IMR-90 (cell line): ENCODE measurements around the gene WEE2. TPM values are rescaled to one million over a fixed set of nuclear protein-coding genes. Genes with fewer than 3 reads are reported as not detected.

Source experiments
- ATAC-seq: fragments of 200-7000 bp; cut with Tn5 transposase; 2 replicates; pipeline ENCODE4 v1.9.1; 2020; ENCODE audit warnings: low read depth, mild to moderate bottlenecking, moderate library complexity
- BruUV-seq: library from RNA; stranded (reverse); fragments of 400-500 nt; replicated peaks from 2 replicates; lab custom pipeline; 2021; lab: Mats Ljungman, UMichigan
- CTCF ChIA-PET: fragments of 300-600 bp; formaldehyde crosslinking; extraction: SDS; loops from one replicate; lab custom pipeline; 2021; ENCODE audit warnings: antibody characterized with exemption; lab: Yijun Ruan, JAX
- POLR2A ChIA-PET: fragments of 300-600 bp; sonication (Branson Sonifier 250); formaldehyde crosslinking; loops from one replicate; lab custom pipeline; 2022; ENCODE audit warnings: antibody characterized with exemption; ENCODE audit not compliant: unreplicated experiment; lab: Charles Lee
- DNase-seq: peaks from one replicate; pipeline ENCODE4 v3.0.0; 2013
- H2AFZ ChIP-seq: replicated peaks from 2 replicates; pipeline ENCODE3; 2013; ENCODE audit warnings: low read length, mild to moderate bottlenecking; ENCODE audit not compliant: poor library complexity
- H2AK5ac ChIP-seq: 2 replicates; pipeline ENCODE4 v1.6.1; 2013; ENCODE audit warnings: low read depth, low read length, inconsistent platforms
- H2AK9ac ChIP-seq: replicated peaks from 2 replicates; pipeline ENCODE3; 2013; ENCODE audit warnings: mild to moderate bottlenecking, low read depth, low read length, moderate library complexity; ENCODE audit not compliant: poor library complexity
- H2BK120ac ChIP-seq: 2 replicates; pipeline ENCODE4 v1.6.1; 2013; ENCODE audit warnings: low read depth, low read length, inconsistent platforms
- H2BK15ac ChIP-seq: 3 replicates; pipeline ENCODE4 v1.6.1; 2013; ENCODE audit warnings: low read depth, low read length, inconsistent platforms
- H2BK20ac ChIP-seq: 2 replicates; pipeline ENCODE4 v1.6.1; 2013; ENCODE audit warnings: low read depth, mild to moderate bottlenecking, inconsistent platforms, low read length, moderate library complexity
- H2BK5ac ChIP-seq: 2 replicates; pipeline ENCODE4 v1.6.1; 2013; ENCODE audit warnings: mild to moderate bottlenecking, low read depth, low read length, inconsistent platforms; ENCODE audit not compliant: poor library complexity, severe bottlenecking
- H3K14ac ChIP-seq: replicated peaks from 2 replicates; pipeline ENCODE4 v1.6.1; 2013; ENCODE audit warnings: low read depth, low read length, inconsistent platforms
- H3K18ac ChIP-seq: 2 replicates; pipeline ENCODE4 v1.6.1; 2013; ENCODE audit warnings: low read depth, low read length, control low read depth
- H3K23ac ChIP-seq: 2 replicates; pipeline ENCODE4 v1.6.1; 2013; ENCODE audit warnings: low read depth, low read length, inconsistent platforms
- H3K27ac ChIP-seq: 2 replicates; pipeline ENCODE4 v1.5.1; 2013; ENCODE audit warnings: mild to moderate bottlenecking, control low read depth, low read length; ENCODE audit not compliant: insufficient read depth
- H3K27me3 ChIP-seq: 2 replicates; pipeline ENCODE4 v1.6.1; 2013; ENCODE audit warnings: low read length; ENCODE audit not compliant: control insufficient read depth, insufficient read depth
- H3K36me3 ChIP-seq: 2 replicates; pipeline ENCODE4 v1.6.1; 2013; ENCODE audit warnings: low read length, mixed read lengths; ENCODE audit not compliant: control insufficient read depth, insufficient read depth
- H3K4ac ChIP-seq: 2 replicates; pipeline ENCODE4 v1.6.1; 2013; ENCODE audit warnings: low read depth, low read length, inconsistent platforms
- H3K4me1 ChIP-seq: 2 replicates; pipeline ENCODE4 v1.6.1; 2013; ENCODE audit warnings: low read length, mixed read lengths; ENCODE audit not compliant: control insufficient read depth, insufficient read depth
- H3K4me2 ChIP-seq: 2 replicates; pipeline ENCODE4 v1.6.1; 2013; ENCODE audit warnings: low read depth, mild to moderate bottlenecking, control low read depth, low read length, moderate library complexity
- H3K4me3 ChIP-seq: 2 replicates; pipeline ENCODE4 v1.5.1; 2013; ENCODE audit warnings: low read depth, mild to moderate bottlenecking, control low read depth, low read length, moderate library complexity; ENCODE audit not compliant: insufficient read depth
- H3K56ac ChIP-seq: 2 replicates; pipeline ENCODE4 v1.6.1; 2013; ENCODE audit warnings: low read length, inconsistent platforms; ENCODE audit not compliant: insufficient read depth; ENCODE audit errors: extremely low read depth
- H3K79me1 ChIP-seq, 2 experiments: 2 replicates each; pipeline ENCODE4 v1.6.1; 2013; ENCODE audit warnings: low read length in 2 of 2, inconsistent platforms in 1 of 2, low read depth in 1 of 2
- H3K9ac ChIP-seq: 2 replicates; pipeline ENCODE4 v1.6.1; 2013; ENCODE audit warnings: low read depth, low read length, control low read depth
- H3K9me1 ChIP-seq: 2 replicates; pipeline ENCODE4 v1.6.1; 2013; ENCODE audit warnings: low read length, inconsistent platforms; ENCODE audit not compliant: insufficient read depth
- H3K9me3 ChIP-seq: 2 replicates; pipeline ENCODE4 v1.6.1; 2013; ENCODE audit warnings: low read length; ENCODE audit not compliant: control insufficient read depth, insufficient read depth
- H4K20me1 ChIP-seq: 2 replicates; pipeline ENCODE4 v1.6.1; 2013; ENCODE audit warnings: low read length, inconsistent platforms; ENCODE audit not compliant: insufficient read depth
- H4K5ac ChIP-seq: 2 replicates; pipeline ENCODE4 v1.6.1; 2013; ENCODE audit warnings: mild to moderate bottlenecking, low read depth, low read length, control low read depth
- H4K8ac ChIP-seq, 2 experiments: 2 replicates each; pipeline ENCODE4 v1.6.1; 2013; ENCODE audit warnings: low read depth in 2 of 2, low read length in 2 of 2, control low read depth in 1 of 2, inconsistent platforms in 1 of 2
- H4K91ac ChIP-seq: 2 replicates; pipeline ENCODE4 v1.6.1; 2013; ENCODE audit warnings: low read depth, low read length, inconsistent platforms; ENCODE audit not compliant: insufficient read depth
- BHLHE40 ChIP-seq: fragments of 150-350 bp; IDR thresholded peaks from 2 replicates; pipeline ENCODE4 v1.6.1; 2016; ENCODE audit warnings: mild to moderate bottlenecking, low read depth, low read length
- CEBPB ChIP-seq: IDR thresholded peaks from 2 replicates; pipeline ENCODE4 v1.6.1; 2012; ENCODE audit warnings: low read depth, low read length, improper control_type of control experiment
- CHD1 ChIP-seq: IDR thresholded peaks from 2 replicates; pipeline ENCODE4 v1.6.1; 2012; ENCODE audit warnings: low read depth, low read length, improper control_type of control experiment
- FOS ChIP-seq: fragments of 150-350 bp; IDR thresholded peaks from 2 replicates; pipeline ENCODE4 v1.6.1; 2016; ENCODE audit warnings: low read depth, low read length
- MAFK ChIP-seq: IDR thresholded peaks from 2 replicates; pipeline ENCODE4 v1.6.1; 2012; ENCODE audit warnings: low read depth, low read length, improper control_type of control experiment
- MAZ ChIP-seq: IDR thresholded peaks from 2 replicates; pipeline ENCODE4 v1.6.1; 2012; ENCODE audit warnings: low read depth, mild to moderate bottlenecking, low read length, improper control_type of control experiment, moderate library complexity, borderline replicate concordance
- MXI1 ChIP-seq: IDR thresholded peaks from 2 replicates; pipeline ENCODE4 v1.6.1; 2012; ENCODE audit warnings: low read depth, mild to moderate bottlenecking, low read length, moderate library complexity, borderline replicate concordance
- NFE2L2 ChIP-seq: fragments of 150-350 bp; IDR thresholded peaks from 2 replicates; pipeline ENCODE4 v1.6.1; 2016; ENCODE audit warnings: low read depth, mild to moderate bottlenecking, low read length
- POLR2A ChIP-seq: IDR thresholded peaks from 2 replicates; pipeline ENCODE4 v1.6.1; 2012; ENCODE audit warnings: mild to moderate bottlenecking, low read depth, low read length
- RAD21 ChIP-seq: IDR thresholded peaks from 2 replicates; pipeline ENCODE4 v1.6.1; 2012; ENCODE audit warnings: low read length, improper control_type of control experiment
- RCOR1 ChIP-seq: IDR thresholded peaks from 2 replicates; pipeline ENCODE4 v1.6.1; 2012; ENCODE audit warnings: mild to moderate bottlenecking, low read length, improper control_type of control experiment; ENCODE audit not compliant: insufficient replicate concordance
- RFX5 ChIP-seq: IDR thresholded peaks from 2 replicates; pipeline ENCODE4 v1.8.0; 2012; ENCODE audit warnings: low read depth, mild to moderate bottlenecking, low read length, moderate library complexity
- SMC3 ChIP-seq: fragments of 150-350 bp; IDR thresholded peaks from 2 replicates; pipeline ENCODE4 v1.6.1; 2016; ENCODE audit warnings: low read depth, mild to moderate bottlenecking, antibody characterized with exemption, low read length, moderate library complexity
- WGBS, 2 experiments: methylation state at CpG; one replicate each; pipeline versions ENCODE4 v1.1.5 to v1.1.7; 2013; ENCODE audit warnings: missing lambda C conversion rate in 2 of 2; ENCODE audit not compliant: insufficient read length in 1 of 2; ENCODE audit errors: extremely low coverage in 2 of 2; 5-methylcytosine and 5-hydroxymethylcytosine counted together
- dilution Hi-C: fragments of 300-500 bp; cut with HindIII; formaldehyde crosslinking; loops from one replicate; pipeline ENCODE4 v1.14.3; 2018; ENCODE audit warnings: low sequenced_read_pairs; ENCODE audit not compliant: unreplicated experiment
- in situ Hi-C: fragments of 300-500 bp; cut with MboI; formaldehyde crosslinking; loops from 3 replicates; pipeline ENCODE4 v1.14.3; 2019; ENCODE audit warnings: low sequenced_read_pairs, inconsistent platforms, mixed read lengths
- intact Hi-C: fragments of 100-400 bp; cut with micrococcal nuclease; formaldehyde crosslinking; loops from 2 replicates; pipeline ENCODE4 v1.10.0; 2022
- polyA plus RNA-seq, 3 experiments: library from polyadenylated mRNA; depleted of rRNA; stranded (reverse); fragments of >200 nt; gene quantifications; 2 replicates each; pipeline ENCODE4 v1.2.3, GENCODE V29; 2012; ENCODE audit warnings: low replicate concordance in 1 of 3
- total RNA-seq: library from RNA; depleted of rRNA; stranded (reverse); fragments of >200 nt; gene quantifications from 2 replicates; pipeline ENCODE4 v1.2.3, GENCODE V29; 2012
- TF ChIP-seq, protein P1 (sequence below): conservative IDR thresholded peaks from 2 replicates; pipeline ENCODE4 v1.5.1; 2012; ENCODE audit warnings: mild to moderate bottlenecking, low read depth, low read length, improper control_type of control experiment
- TF ChIP-seq, protein P2 (sequence below): fragments of 150-350 bp; IDR thresholded peaks from 2 replicates; pipeline ENCODE4 v1.6.1; 2017; ENCODE audit warnings: mild to moderate bottlenecking, antibody characterized with exemption, low read length, low read depth

The WEE2 gene
- total and polyA plus RNA-seq, 2 of the 4 experiments (the other 2 are of a cell fraction), result not detected

DNA sequence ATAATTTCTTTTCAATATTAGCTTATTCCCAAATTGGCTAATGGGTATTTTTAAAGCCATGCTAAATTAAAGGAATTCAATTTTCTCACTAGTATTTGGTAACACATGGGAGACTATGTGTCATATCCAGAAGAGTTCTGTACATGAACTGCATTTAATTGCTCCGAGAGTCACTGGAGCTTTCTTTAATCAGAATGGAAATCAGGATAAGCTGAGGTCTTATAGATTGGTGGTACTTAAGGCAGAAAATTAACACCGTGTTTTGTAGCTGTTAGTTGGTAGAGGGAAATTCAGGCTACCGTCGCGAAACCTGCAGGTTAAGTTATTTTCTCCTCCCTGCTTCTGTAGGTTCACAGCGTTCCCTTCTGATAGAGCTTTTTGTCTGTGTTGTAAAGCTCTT, at the start of gene WEE2 (continued):
- no peak for TF ChIP-seq FOS

DNA sequence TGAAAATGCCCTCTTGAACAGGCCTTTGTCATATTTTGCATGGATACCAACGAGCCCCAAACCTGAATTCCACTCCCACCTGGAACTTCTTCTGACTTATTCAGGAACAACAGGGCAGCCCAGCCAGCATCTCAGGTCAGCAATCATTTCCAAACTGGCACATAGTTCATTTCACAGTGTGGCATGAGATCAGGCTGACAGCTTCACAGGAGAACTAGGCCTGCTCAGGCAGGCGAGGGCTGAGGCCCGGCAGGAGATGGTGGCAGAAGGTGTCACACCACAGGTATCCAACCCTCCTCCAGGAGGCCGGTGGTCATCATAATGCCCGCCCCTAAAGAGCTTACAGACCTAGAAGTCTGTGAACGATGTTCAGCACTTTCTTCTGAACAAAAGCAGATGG, 48.7 kb upstream of the WEE2 start:
- Histone ChIP-seq H3K79me1 (no peaks in the 10 kb centered on the region), H3K9me1 (no peaks in the 10 kb centered on the region; the same call in 1 of the 2 replicates), H3K36me3 (peaks cover 13% of the 10 kb centered on the region), H2BK120ac (no peak overlapping the region), H3K18ac (no peak overlapping the region), H2BK5ac (no peak overlapping the region), H2BK20ac (no peak overlapping the region), H2BK15ac (no peak overlapping the region), H4K8ac (no peak overlapping the region), H3K56ac (no peak overlapping the region), H2AK5ac (no peak overlapping the region), H3K4ac (no peak overlapping the region), H3K4me1 (no peaks in the 10 kb centered on the region), H2AK9ac (no peak overlapping the region), H3K27ac (no peak overlapping the region), H3K9me3 (no peaks in the 10 kb centered on the region), H3K27me3 (no peaks in the 10 kb centered on the region), H4K20me1 (no peaks in the 10 kb centered on the region), H4K91ac (no peak overlapping the region), H3K4me3 (no peak overlapping the region), H3K4me2 (no peak overlapping the region), H3K14ac (no peak overlapping the region), H3K9ac (no peak overlapping the region), H2AFZ (no peak overlapping the region), H3K23ac (no peak overlapping the region), H4K5ac (no peak overlapping the region)
- ChIA-PET POLR2A (no interaction called here), CTCF (interaction anchor here (1.1 to 1.5 kb wide), 2 partner anchors 10 to 78 kb away, joined by 3 to 4 read pairs; partner anchors contain the start of gene SSBP1)
- 85% methylated on average over 4 of the region's 6 CpGs; no CpG with 5 or more reads in 1 of the 2 experiments for WGBS, 2 experiments
- in situ Hi-C loops (loop anchor here (10.0 kb wide), 1 partner anchor 845 kb away; no protein-coding TSS in a partner anchor), intact Hi-C loops (loop anchor here (10.0 kb wide), 1 partner anchor 585 kb away; the partner anchor contains the start of gene TMEM178B), dilution Hi-C loops (no loop called here)
- DNase-seq (no peak), ATAC-seq (no peak)
- no TSS peak for BruUV-seq
- TF ChIP-seq BHLHE40, result no peak
- TF ChIP-seq, protein P1, sequence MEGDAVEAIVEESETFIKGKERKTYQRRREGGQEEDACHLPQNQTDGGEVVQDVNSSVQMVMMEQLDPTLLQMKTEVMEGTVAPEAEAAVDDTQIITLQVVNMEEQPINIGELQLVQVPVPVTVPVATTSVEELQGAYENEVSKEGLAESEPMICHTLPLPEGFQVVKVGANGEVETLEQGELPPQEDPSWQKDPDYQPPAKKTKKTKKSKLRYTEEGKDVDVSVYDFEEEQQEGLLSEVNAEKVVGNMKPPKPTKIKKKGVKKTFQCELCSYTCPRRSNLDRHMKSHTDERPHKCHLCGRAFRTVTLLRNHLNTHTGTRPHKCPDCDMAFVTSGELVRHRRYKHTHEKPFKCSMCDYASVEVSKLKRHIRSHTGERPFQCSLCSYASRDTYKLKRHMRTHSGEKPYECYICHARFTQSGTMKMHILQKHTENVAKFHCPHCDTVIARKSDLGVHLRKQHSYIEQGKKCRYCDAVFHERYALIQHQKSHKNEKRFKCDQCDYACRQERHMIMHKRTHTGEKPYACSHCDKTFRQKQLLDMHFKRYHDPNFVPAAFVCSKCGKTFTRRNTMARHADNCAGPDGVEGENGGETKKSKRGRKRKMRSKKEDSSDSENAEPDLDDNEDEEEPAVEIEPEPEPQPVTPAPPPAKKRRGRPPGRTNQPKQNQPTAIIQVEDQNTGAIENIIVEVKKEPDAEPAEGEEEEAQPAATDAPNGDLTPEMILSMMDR, result no peak
- no peak for TF ChIP-seq RCOR1
- no peak for TF ChIP-seq MXI1
- no peak for TF ChIP-seq CEBPB
- TF ChIP-seq, protein P2, sequence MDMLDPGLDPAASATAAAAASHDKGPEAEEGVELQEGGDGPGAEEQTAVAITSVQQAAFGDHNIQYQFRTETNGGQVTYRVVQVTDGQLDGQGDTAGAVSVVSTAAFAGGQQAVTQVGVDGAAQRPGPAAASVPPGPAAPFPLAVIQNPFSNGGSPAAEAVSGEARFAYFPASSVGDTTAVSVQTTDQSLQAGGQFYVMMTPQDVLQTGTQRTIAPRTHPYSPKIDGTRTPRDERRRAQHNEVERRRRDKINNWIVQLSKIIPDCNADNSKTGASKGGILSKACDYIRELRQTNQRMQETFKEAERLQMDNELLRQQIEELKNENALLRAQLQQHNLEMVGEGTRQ, result no peak
- no peak for TF ChIP-seq FOS
- no peak for TF ChIP-seq MAZ
- TF ChIP-seq NFE2L2, result no peak
- TF ChIP-seq MAFK, result no peak
- no peak for TF ChIP-seq RAD21
- TF ChIP-seq RFX5, result no peak
- no peak for TF ChIP-seq SMC3
- no peak for TF ChIP-seq CHD1
- no peak for TF ChIP-seq POLR2A
